IMR-90 (cell line): ENCODE measurements around the gene HES1. TPM values are rescaled to one million over a fixed set of nuclear protein-coding genes. Genes with fewer than 3 reads are reported as not detected.

Experiments
- ATAC-seq: fragments of 200-7000 bp; cut with Tn5 transposase; 2 replicates; pipeline ENCODE4 v1.9.1; 2020; ENCODE audit warnings: low read depth, mild to moderate bottlenecking, moderate library complexity
- BruUV-seq: library from RNA; stranded (reverse); fragments of 400-500 nt; replicated peaks from 2 replicates; lab custom pipeline; 2021; lab: Mats Ljungman, UMichigan
- CTCF ChIA-PET: fragments of 300-600 bp; formaldehyde crosslinking; extraction: SDS; loops from one replicate; lab custom pipeline; 2021; ENCODE audit warnings: antibody characterized with exemption; lab: Yijun Ruan, JAX
- POLR2A ChIA-PET: fragments of 300-600 bp; sonication (Branson Sonifier 250); formaldehyde crosslinking; loops from one replicate; lab custom pipeline; 2022; ENCODE audit warnings: antibody characterized with exemption; ENCODE audit not compliant: unreplicated experiment; lab: Charles Lee
- DNase-seq: peaks from one replicate; pipeline ENCODE4 v3.0.0; 2013
- H2AFZ ChIP-seq: replicated peaks from 2 replicates; pipeline ENCODE3; 2013; ENCODE audit warnings: low read length, mild to moderate bottlenecking; ENCODE audit not compliant: poor library complexity
- H2AK5ac ChIP-seq: 2 replicates; pipeline ENCODE4 v1.6.1; 2013; ENCODE audit warnings: low read depth, low read length, inconsistent platforms
- H2AK9ac ChIP-seq: replicated peaks from 2 replicates; pipeline ENCODE3; 2013; ENCODE audit warnings: mild to moderate bottlenecking, low read depth, low read length, moderate library complexity; ENCODE audit not compliant: poor library complexity
- H2BK120ac ChIP-seq: 2 replicates; pipeline ENCODE4 v1.6.1; 2013; ENCODE audit warnings: low read depth, low read length, inconsistent platforms
- H2BK15ac ChIP-seq: 3 replicates; pipeline ENCODE4 v1.6.1; 2013; ENCODE audit warnings: low read depth, low read length, inconsistent platforms
- H2BK20ac ChIP-seq: 2 replicates; pipeline ENCODE4 v1.6.1; 2013; ENCODE audit warnings: low read depth, mild to moderate bottlenecking, inconsistent platforms, low read length, moderate library complexity
- H2BK5ac ChIP-seq: 2 replicates; pipeline ENCODE4 v1.6.1; 2013; ENCODE audit warnings: mild to moderate bottlenecking, low read depth, low read length, inconsistent platforms; ENCODE audit not compliant: poor library complexity, severe bottlenecking
- H3K14ac ChIP-seq: replicated peaks from 2 replicates; pipeline ENCODE4 v1.6.1; 2013; ENCODE audit warnings: low read depth, low read length, inconsistent platforms
- H3K18ac ChIP-seq: 2 replicates; pipeline ENCODE4 v1.6.1; 2013; ENCODE audit warnings: low read depth, low read length, control low read depth
- H3K23ac ChIP-seq: 2 replicates; pipeline ENCODE4 v1.6.1; 2013; ENCODE audit warnings: low read depth, low read length, inconsistent platforms
- H3K27ac ChIP-seq: 2 replicates; pipeline ENCODE4 v1.5.1; 2013; ENCODE audit warnings: mild to moderate bottlenecking, control low read depth, low read length; ENCODE audit not compliant: insufficient read depth
- H3K27me3 ChIP-seq: 2 replicates; pipeline ENCODE4 v1.6.1; 2013; ENCODE audit warnings: low read length; ENCODE audit not compliant: control insufficient read depth, insufficient read depth
- H3K36me3 ChIP-seq: 2 replicates; pipeline ENCODE4 v1.6.1; 2013; ENCODE audit warnings: low read length, mixed read lengths; ENCODE audit not compliant: control insufficient read depth, insufficient read depth
- H3K4ac ChIP-seq: 2 replicates; pipeline ENCODE4 v1.6.1; 2013; ENCODE audit warnings: low read depth, low read length, inconsistent platforms
- H3K4me1 ChIP-seq: 2 replicates; pipeline ENCODE4 v1.6.1; 2013; ENCODE audit warnings: low read length, mixed read lengths; ENCODE audit not compliant: control insufficient read depth, insufficient read depth
- H3K4me2 ChIP-seq: 2 replicates; pipeline ENCODE4 v1.6.1; 2013; ENCODE audit warnings: low read depth, mild to moderate bottlenecking, control low read depth, low read length, moderate library complexity
- H3K4me3 ChIP-seq: 2 replicates; pipeline ENCODE4 v1.5.1; 2013; ENCODE audit warnings: low read depth, mild to moderate bottlenecking, control low read depth, low read length, moderate library complexity; ENCODE audit not compliant: insufficient read depth
- H3K56ac ChIP-seq: 2 replicates; pipeline ENCODE4 v1.6.1; 2013; ENCODE audit warnings: low read length, inconsistent platforms; ENCODE audit not compliant: insufficient read depth; ENCODE audit errors: extremely low read depth
- H3K79me1 ChIP-seq, 2 experiments: 2 replicates each; pipeline ENCODE4 v1.6.1; 2013; ENCODE audit warnings: low read length in 2 of 2, inconsistent platforms in 1 of 2, low read depth in 1 of 2
- H3K9ac ChIP-seq: 2 replicates; pipeline ENCODE4 v1.6.1; 2013; ENCODE audit warnings: low read depth, low read length, control low read depth
- H3K9me1 ChIP-seq: 2 replicates; pipeline ENCODE4 v1.6.1; 2013; ENCODE audit warnings: low read length, inconsistent platforms; ENCODE audit not compliant: insufficient read depth
- H3K9me3 ChIP-seq: 2 replicates; pipeline ENCODE4 v1.6.1; 2013; ENCODE audit warnings: low read length; ENCODE audit not compliant: control insufficient read depth, insufficient read depth
- H4K20me1 ChIP-seq: 2 replicates; pipeline ENCODE4 v1.6.1; 2013; ENCODE audit warnings: low read length, inconsistent platforms; ENCODE audit not compliant: insufficient read depth
- H4K5ac ChIP-seq: 2 replicates; pipeline ENCODE4 v1.6.1; 2013; ENCODE audit warnings: mild to moderate bottlenecking, low read depth, low read length, control low read depth
- H4K8ac ChIP-seq, 2 experiments: 2 replicates each; pipeline ENCODE4 v1.6.1; 2013; ENCODE audit warnings: low read depth in 2 of 2, low read length in 2 of 2, control low read depth in 1 of 2, inconsistent platforms in 1 of 2
- H4K91ac ChIP-seq: 2 replicates; pipeline ENCODE4 v1.6.1; 2013; ENCODE audit warnings: low read depth, low read length, inconsistent platforms; ENCODE audit not compliant: insufficient read depth
- BHLHE40 ChIP-seq: fragments of 150-350 bp; IDR thresholded peaks from 2 replicates; pipeline ENCODE4 v1.6.1; 2016; ENCODE audit warnings: mild to moderate bottlenecking, low read depth, low read length
- CHD1 ChIP-seq: IDR thresholded peaks from 2 replicates; pipeline ENCODE4 v1.6.1; 2012; ENCODE audit warnings: low read depth, low read length, improper control_type of control experiment
- MAFK ChIP-seq: IDR thresholded peaks from 2 replicates; pipeline ENCODE4 v1.6.1; 2012; ENCODE audit warnings: low read depth, low read length, improper control_type of control experiment
- MAZ ChIP-seq: IDR thresholded peaks from 2 replicates; pipeline ENCODE4 v1.6.1; 2012; ENCODE audit warnings: low read depth, mild to moderate bottlenecking, low read length, improper control_type of control experiment, moderate library complexity, borderline replicate concordance
- MXI1 ChIP-seq: IDR thresholded peaks from 2 replicates; pipeline ENCODE4 v1.6.1; 2012; ENCODE audit warnings: low read depth, mild to moderate bottlenecking, low read length, moderate library complexity, borderline replicate concordance
- NFE2L2 ChIP-seq: fragments of 150-350 bp; IDR thresholded peaks from 2 replicates; pipeline ENCODE4 v1.6.1; 2016; ENCODE audit warnings: low read depth, mild to moderate bottlenecking, low read length
- POLR2A ChIP-seq: IDR thresholded peaks from 2 replicates; pipeline ENCODE4 v1.6.1; 2012; ENCODE audit warnings: mild to moderate bottlenecking, low read depth, low read length
- RAD21 ChIP-seq: IDR thresholded peaks from 2 replicates; pipeline ENCODE4 v1.6.1; 2012; ENCODE audit warnings: low read length, improper control_type of control experiment
- RCOR1 ChIP-seq: IDR thresholded peaks from 2 replicates; pipeline ENCODE4 v1.6.1; 2012; ENCODE audit warnings: mild to moderate bottlenecking, low read length, improper control_type of control experiment; ENCODE audit not compliant: insufficient replicate concordance
- SMC3 ChIP-seq: fragments of 150-350 bp; IDR thresholded peaks from 2 replicates; pipeline ENCODE4 v1.6.1; 2016; ENCODE audit warnings: low read depth, mild to moderate bottlenecking, antibody characterized with exemption, low read length, moderate library complexity
- USF2 ChIP-seq: fragments of 150-350 bp; IDR thresholded peaks from 2 replicates; pipeline ENCODE4 v1.6.1; 2017; ENCODE audit warnings: mild to moderate bottlenecking, antibody characterized with exemption, low read length, low read depth
- WGBS, 2 experiments: methylation state at CpG; one replicate each; pipeline versions ENCODE4 v1.1.5 to v1.1.7; 2013; ENCODE audit warnings: missing lambda C conversion rate in 2 of 2; ENCODE audit not compliant: insufficient read length in 1 of 2; ENCODE audit errors: extremely low coverage in 2 of 2; 5-methylcytosine and 5-hydroxymethylcytosine counted together
- dilution Hi-C: fragments of 300-500 bp; cut with HindIII; formaldehyde crosslinking; loops from one replicate; pipeline ENCODE4 v1.14.3; 2018; ENCODE audit warnings: low sequenced_read_pairs; ENCODE audit not compliant: unreplicated experiment
- in situ Hi-C: fragments of 300-500 bp; cut with MboI; formaldehyde crosslinking; loops from 3 replicates; pipeline ENCODE4 v1.14.3; 2019; ENCODE audit warnings: low sequenced_read_pairs, inconsistent platforms, mixed read lengths
- intact Hi-C: fragments of 100-400 bp; cut with micrococcal nuclease; formaldehyde crosslinking; loops from 2 replicates; pipeline ENCODE4 v1.10.0; 2022
- polyA plus RNA-seq, 3 experiments: library from polyadenylated mRNA; depleted of rRNA; stranded (reverse); fragments of >200 nt; gene quantifications; 2 replicates each; pipeline ENCODE4 v1.2.3, GENCODE V29; 2012; ENCODE audit warnings: low replicate concordance in 1 of 3
- total RNA-seq: library from RNA; depleted of rRNA; stranded (reverse); fragments of >200 nt; gene quantifications from 2 replicates; pipeline ENCODE4 v1.2.3, GENCODE V29; 2012

Gene HES1
- total and polyA plus RNA-seq, 2 of the 4 experiments (the other 2 are of a cell fraction), result 3.6 to 6.7 TPM

DNA sequence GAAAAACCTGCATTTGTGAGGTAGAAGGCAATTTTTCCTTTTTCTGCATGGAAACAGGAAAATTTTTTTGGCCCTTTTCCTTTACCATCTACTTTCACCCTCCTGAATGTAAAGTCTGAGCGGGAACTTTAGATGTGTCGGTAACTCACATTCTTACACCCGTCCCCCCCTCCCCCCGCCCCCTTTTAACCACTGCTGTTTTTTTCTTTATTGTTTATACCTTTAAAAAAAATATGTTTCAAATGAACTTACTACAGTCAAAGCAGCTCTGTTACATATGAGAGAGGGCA lies 487 bp upstream of the HES1 start:
- Histone ChIP-seq H3K79me1 (peaks cover 0 to 13% of the 10 kb centered on the region in 2 experiments; a peak in 3 of 4 replicates), H3K4me2 (peak overlapping the region; percentile 94), H3K56ac (peak overlapping the region; percentile 47; the same call in 1 of the 2 replicates), H4K20me1 (no peaks in the 10 kb centered on the region), H3K36me3 (no peaks in the 10 kb centered on the region), H2BK5ac (no peak overlapping the region), H4K8ac (peak overlapping the region in 1 of 2 experiments; percentile 46; a peak in 1 of 4 replicates), H4K91ac (0 out of 2 replicates have a peak overlapping the region, but pooled peaks have one; percentile 23), H3K4me3 (no peak overlapping the region), H3K4me1 (peaks cover 7% of the 10 kb centered on the region), H2BK120ac (peak overlapping the region; percentile 79), H4K5ac (no peak overlapping the region), H3K23ac (no peak overlapping the region), H3K4ac (peak overlapping the region; percentile 26; the same call in 1 of the 2 replicates), H3K18ac (no peak overlapping the region; the same call in 1 of the 2 replicates), H3K9ac (no peak overlapping the region), H2AFZ (peak overlapping the region; percentile 90), H2AK5ac (no peak overlapping the region), H2AK9ac (no peak overlapping the region), H3K27me3 (peaks cover 14% of the 10 kb centered on the region), H2BK15ac (0 out of 3 replicates have a peak overlapping the region, but pooled peaks have one; percentile 73), H3K9me3 (no peaks in the 10 kb centered on the region), H2BK20ac (peak overlapping the region; percentile 11; the same call in 1 of the 2 replicates), H3K14ac (0 out of 2 replicates have a peak overlapping the region, but pooled peaks have one; percentile 49), H3K27ac (0 out of 2 replicates have a peak overlapping the region, but pooled peaks have one; percentile 76), H3K9me1 (no peaks in the 10 kb centered on the region)
- in situ Hi-C loops, result loop anchor here (5.0 kb wide), 2 partner anchors 182 to 353 kb away; no protein-coding TSS in a partner anchor
- no peak for TF ChIP-seq RCOR1
- TF ChIP-seq MAFK, result no peak
- TF ChIP-seq CHD1, result no peak
- no peak for TF ChIP-seq RAD21
- TF ChIP-seq NFE2L2, result no peak
- no peak for TF ChIP-seq BHLHE40
- TF ChIP-seq SMC3, result no peak
- TF ChIP-seq USF2, result no peak
- TF ChIP-seq MAZ, result no peak
- TF ChIP-seq MXI1, result no peak
- no peak for TF ChIP-seq POLR2A
- POLR2A ChIA-PET, result no interaction called here
- no peak for DNase-seq
- no CpG with 5 or more reads among the region's 4 CpGs for WGBS, 2 experiments
- no TSS peak for BruUV-seq
- CTCF ChIA-PET, result interaction anchor here (2.6 kb wide), 1 partner anchor 355 kb away, joined by 10 read pairs; no protein-coding TSS in a partner anchor
- no peak for ATAC-seq
- dilution Hi-C loops, result no loop called here
- intact Hi-C loops, result loop anchor here (1.0 to 10.0 kb wide), 4 partner anchors 132 to 468 kb away; no protein-coding TSS in a partner anchor
